SHP77 treated with DMSO at 0.1 percent for 48 hours (cell line): ENCODE measurements around the gene PNPLA1.
A peak's percentile ranks its signal among the peaks of the same experiment; 100 is the strongest.
"Not testable (repeated sequence)": the region's sequence is repeated elsewhere in the genome, so short reads cannot be mapped to it uniquely, and the experiment has no call there.

Source experiments
- DNase-seq: peaks from one replicate; lab custom pipeline; 2025; lab: John Stamatoyannopoulos, UW

PNPLA1 gene

GRCh38 chr6:36336208-36336710, 66.4 kb downstream of the PNPLA1 start:
- no peak for DNase-seq

- no peak for DNase-seq
Measured at GRCh38 chr6:36336779-36337241, 67.0 kb downstream of the PNPLA1 start, which contains the start of gene BNIP5. BNIP5 (minus strand) TSS chr6:36336888; CDS start chr6:36330690, 6,198 bp downstream.

GRCh38 chr6:36337814-36338213, 68.0 kb downstream of the PNPLA1 start:
- DNase-seq = no peak

GRCh38 chr6:36338223-36338622, 68.4 kb downstream of the PNPLA1 start:
- DNase-seq = not testable (repeated sequence)

GRCh38 chr6:36339146-36339545, 69.3 kb downstream of the PNPLA1 start:
- DNase-seq = no peak

GRCh38 chr6:36340306-36340617, 70.4 kb downstream of the PNPLA1 start:
- no peak for DNase-seq

- DNase-seq = no peak
Measured at GRCh38 chr6:36340618-36341454, 71.0 kb downstream of the PNPLA1 start.

- DNase-seq = no peak
Measured at GRCh38 chr6:36343109-36343680, 73.3 kb downstream of the PNPLA1 start.

- DNase-seq = no peak
Measured at GRCh38 chr6:36345681-36346466, 76.0 kb downstream of the PNPLA1 start.

- DNase-seq = no peak
Measured at GRCh38 chr6:36346486-36347273, 76.8 kb downstream of the PNPLA1 start.

GRCh38 chr6:36347621-36348020, 77.8 kb downstream of the PNPLA1 start:
- DNase-seq = no peak

GRCh38 chr6:36349240-36349639, 79.4 kb downstream of the PNPLA1 start:
- peak; percentile 90 for DNase-seq

- DNase-seq = no peak
Measured at GRCh38 chr6:36350082-36350481, 80.2 kb downstream of the PNPLA1 start.

GRCh38 chr6:36350681-36351571, 81.1 kb downstream of the PNPLA1 start:
- DNase-seq = no peak

- DNase-seq = no peak
Measured at GRCh38 chr6:36352477-36353157, 82.8 kb downstream of the PNPLA1 start.

- no peak for DNase-seq
Measured at GRCh38 chr6:36353411-36353915, 83.6 kb downstream of the PNPLA1 start.

- DNase-seq = no peak
Measured at GRCh38 chr6:36355819-36356218, 86.0 kb downstream of the PNPLA1 start.

- no peak for DNase-seq
Measured at GRCh38 chr6:36357872-36358225, 88.0 kb downstream of the PNPLA1 start.
